HCT116 (cell line): Measurements from ENCODE around the gene C1orf174. TPM values are rescaled to one million over a fixed set of nuclear protein-coding genes. Genes with fewer than 3 reads are reported as not detected.

ENCODE experiments used
- ATAC-seq: fragments of 200-7000 bp; cut with Tn5 transposase; 2 replicates; pipeline ENCODE4 v1.9.1; 2020; ENCODE audit warnings: mild to moderate bottlenecking, moderate library complexity
- BruUV-seq: library from RNA; stranded (reverse); fragments of 400-500 nt; replicated peaks from 2 replicates; lab custom pipeline; 2021; lab: Mats Ljungman, UMichigan
- CTCF ChIA-PET: fragments of 300-600 bp; sonication (Branson Sonifier 250); formaldehyde crosslinking; loops from one replicate; lab custom pipeline; 2021; ENCODE audit warnings: antibody characterized with exemption; lab: Charles Lee
- POLR2A ChIA-PET: fragments of 300-600, 350-600 bp; sonication (Branson Sonifier 250); formaldehyde crosslinking; loops from one replicate; lab custom pipeline; 2021; ENCODE audit warnings: antibody characterized with exemption; lab: Charles Lee
- RAD21 ChIA-PET, 2 experiments: fragments of 300-600 bp; sonication (Branson Sonifier 250); formaldehyde crosslinking; loops; one replicate each; lab custom pipeline; 2023; ENCODE audit warnings: low total read pairs in 2 of 2; ENCODE audit not compliant: uncharacterized antibody in 2 of 2, unreplicated experiment in 2 of 2, low non-redundant PET in 1 of 2; lab: Charles Lee
- DNase-seq: peaks from one replicate; pipeline ENCODE4 v3.0.0-alpha.2; 2010; ENCODE audit warnings: low read depth, low spot score
- H2AFZ ChIP-seq: fragments of 200-600 bp; shearing (Covaris generic), sonication (generic); 2 replicates; pipeline ENCODE4 v1.6.1; 2017; ENCODE audit warnings: low read depth, mixed run types, mixed read lengths, antibody characterized with exemption, low read length; ENCODE audit not compliant: poor library complexity, severe bottlenecking
- H3K27ac ChIP-seq: 2 replicates; pipeline ENCODE4 v1.5.1; 2012; ENCODE audit warnings: low read depth, low read length
- H3K27me3 ChIP-seq: fragments of 200-600 bp; sonication (generic); 2 replicates; pipeline ENCODE4 v1.6.1; 2016; ENCODE audit warnings: mixed run types, low read length, mixed read lengths; ENCODE audit not compliant: insufficient read depth
- H3K36me3 ChIP-seq, 2 experiments: fragments of 200-500 bp in 1 of 2; fragments of 200-600 bp in 1 of 2; sonication (Bioruptor generic) in 1 of 2; sonication (generic) in 1 of 2; 2 replicates each; pipeline versions ENCODE4 v1.5.1 to v1.6.1; 2014 to 2016; ENCODE audit warnings: low read length in 2 of 2, inconsistent platforms in 1 of 2, mixed read lengths in 1 of 2, mixed run types in 1 of 2; ENCODE audit not compliant: insufficient read depth in 2 of 2, control insufficient read depth in 1 of 2
- H3K4me1 ChIP-seq, 2 experiments: fragments of 200-600 bp in 1 of 2; sonication (generic) in 1 of 2; 2 replicates each; pipeline versions ENCODE4 v1.5.1 to v1.6.1; 2012 to 2017; ENCODE audit warnings: low read length in 2 of 2, inconsistent platforms in 1 of 2, mild to moderate bottlenecking in 1 of 2, mixed read lengths in 1 of 2, mixed run types in 1 of 2, moderate library complexity in 1 of 2; ENCODE audit not compliant: insufficient read depth in 2 of 2, control insufficient read depth in 1 of 2
- H3K4me2 ChIP-seq: fragments of 200-600 bp; sonication (generic); 2 replicates; pipeline ENCODE4 v1.6.1; 2017; ENCODE audit warnings: mixed run types, low read length, mixed read lengths
- H3K4me3 ChIP-seq, 2 experiments: fragments of 200-600 bp in 1 of 2; sonication (generic) in 1 of 2; replicated peaks in 1 of 2; 2 replicates each; pipeline ENCODE4 v1.5.1; 2011 to 2016; ENCODE audit warnings: low read length in 2 of 2, control low read depth in 1 of 2, low read depth in 1 of 2, mild to moderate bottlenecking in 1 of 2, mixed read lengths in 1 of 2, mixed run types in 1 of 2
- H3K79me2 ChIP-seq: fragments of 200-600 bp; sonication (generic); 2 replicates; pipeline ENCODE4 v1.6.1; 2017; ENCODE audit warnings: mild to moderate bottlenecking, mixed run types, low read length, moderate library complexity, mixed read lengths; ENCODE audit not compliant: insufficient read depth
- H3K9ac ChIP-seq: fragments of 200-600 bp; sonication (generic); 2 replicates; pipeline ENCODE4 v1.6.1; 2016; ENCODE audit warnings: low read length, mixed read lengths
- H3K9me2 ChIP-seq: fragments of 200-600 bp; sonication (generic), shearing (Covaris generic); 2 replicates; pipeline ENCODE4 v1.6.1; 2017; ENCODE audit warnings: mixed run types, mild to moderate bottlenecking, moderate library complexity; ENCODE audit not compliant: insufficient read depth
- H3K9me3 ChIP-seq, 2 experiments: fragments of 200-500 bp in 1 of 2; fragments of 200-600 bp in 1 of 2; sonication (Bioruptor generic) in 1 of 2; sonication (generic) in 1 of 2; 2 replicates each; pipeline ENCODE4 v1.6.1; 2014 to 2017; ENCODE audit warnings: low read length in 2 of 2, mixed read lengths in 2 of 2, inconsistent platforms in 1 of 2, low read depth in 1 of 2, mild to moderate bottlenecking in 1 of 2, mixed run types in 1 of 2, moderate library complexity in 1 of 2; ENCODE audit not compliant: control insufficient read depth in 1 of 2, insufficient read depth in 1 of 2
- H4K20me1 ChIP-seq: fragments of 200-600 bp; sonication (generic), shearing (Covaris generic); 2 replicates; pipeline ENCODE4 v1.6.1; 2017; ENCODE audit warnings: mixed run types, mild to moderate bottlenecking, moderate library complexity; ENCODE audit not compliant: insufficient read depth
- CBX3 ChIP-seq: IDR thresholded peaks from 2 replicates; pipeline ENCODE4 v1.6.1; 2012; ENCODE audit warnings: low read depth
- EGR1 ChIP-seq: IDR thresholded peaks from 2 replicates; pipeline ENCODE4 v1.6.1; 2012; ENCODE audit warnings: low read depth
- ELF1 ChIP-seq: IDR thresholded peaks from 2 replicates; pipeline ENCODE4 v1.6.1; 2012; ENCODE audit warnings: low read depth, borderline replicate concordance
- EZH2 ChIP-seq: fragments of 200-600 bp; sonication (generic); IDR thresholded peaks from 2 replicates; pipeline ENCODE4 v1.6.1; 2017; ENCODE audit warnings: antibody characterized with exemption, mixed run types
- EZH2phosphoT487 ChIP-seq: fragments of 200-600 bp; IDR thresholded peaks from 2 replicates; pipeline ENCODE4 v1.6.1; 2018; ENCODE audit warnings: antibody characterized with exemption, borderline replicate concordance
- FOSL1 ChIP-seq: IDR thresholded peaks from 2 replicates; pipeline ENCODE4 v1.6.1; 2012; ENCODE audit warnings: low read depth
- JUND ChIP-seq: IDR thresholded peaks from 2 replicates; pipeline ENCODE4 v1.6.1; 2012
- POLR2A ChIP-seq: IDR thresholded peaks from 2 replicates; pipeline ENCODE4 v1.7.0; 2011; ENCODE audit warnings: borderline replicate concordance; ENCODE audit not compliant: insufficient read depth, insufficient read length; ENCODE audit errors: extremely low read depth
- SIN3A ChIP-seq: IDR thresholded peaks from 2 replicates; pipeline ENCODE4 v1.6.1; 2012; ENCODE audit warnings: low read depth
- TCF7L2 ChIP-seq: IDR thresholded peaks from 2 replicates; pipeline ENCODE4 v1.7.0; 2011; ENCODE audit warnings: borderline replicate concordance, inconsistent platforms; ENCODE audit not compliant: insufficient read depth, insufficient read length; ENCODE audit errors: extremely low read depth
- YY1 ChIP-seq: IDR thresholded peaks from 2 replicates; pipeline ENCODE4 v1.6.1; 2011; ENCODE audit warnings: low read length, low read depth, moderate library complexity, mild to moderate bottlenecking; ENCODE audit not compliant: insufficient replicate concordance; ENCODE audit errors: extremely low read depth
- ZFX ChIP-seq: fragments of 450-650 bp; IDR thresholded peaks from 2 replicates; pipeline ENCODE4 v1.6.1; 2017
- ZNF274 ChIP-seq: fragments of 200-500 bp; sonication (Bioruptor generic); IDR thresholded peaks from 2 replicates; pipeline ENCODE4 v1.6.1; 2014; ENCODE audit warnings: mild to moderate bottlenecking, low read depth, low read length, inconsistent platforms
- intact Hi-C: fragments of 100-400 bp; cut with micrococcal nuclease; formaldehyde crosslinking; loops from 2 replicates; pipeline ENCODE4 v1.10.0; 2022
- total RNA-seq: library from RNA; stranded (reverse); gene quantifications from one replicate; pipeline ENCODE4 v1.2.1, GENCODE V29; 2021; ENCODE audit not compliant: unreplicated experiment
- TF ChIP-seq, protein P1 (sequence below): IDR thresholded peaks from 2 replicates; pipeline ENCODE4 v1.6.1; 2012; ENCODE audit warnings: low read depth
- TF ChIP-seq, protein P2 (sequence below): IDR thresholded peaks from 2 replicates; pipeline ENCODE4 v1.6.1; 2012

The C1orf174 gene
- total RNA-seq, 1 experiment from 2014 or later = 33.7 TPM

GRCh38 chr1:3943806-3944577, 43.9 kb upstream of the C1orf174 start:
- TF ChIP-seq YY1 = no peak
- RAD21 ChIA-PET = no interaction called here

DNA sequence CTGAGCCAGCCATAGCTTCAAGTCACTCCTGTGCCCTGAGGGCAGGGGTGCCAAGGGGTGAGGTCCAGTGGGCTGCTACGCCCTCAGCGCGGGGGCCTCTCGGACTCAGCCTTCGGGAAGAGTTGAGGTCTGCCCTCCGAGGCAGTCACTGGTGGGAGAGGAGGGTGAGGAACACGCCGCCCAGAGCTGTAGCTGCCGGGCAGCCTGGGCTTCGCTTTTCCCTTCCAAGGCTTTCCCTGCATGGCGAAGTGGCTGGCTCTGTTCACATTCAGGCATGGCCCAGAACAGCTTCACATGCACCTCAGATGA, 43.0 kb upstream of the C1orf174 start:
- ChIA-PET CTCF (no interaction called here), RAD21 (no interaction called here), POLR2A (no interaction called here)
- Histone ChIP-seq H3K36me3 (no peaks in the 10 kb centered on the region), H4K20me1 (no peaks in the 10 kb centered on the region), H3K27me3 (no peaks in the 10 kb centered on the region), H3K4me1 (no peaks in the 10 kb centered on the region), H3K9me2 (no peaks in the 10 kb centered on the region), H3K4me3 (no peak overlapping the region), H3K79me2 (no peaks in the 10 kb centered on the region), H3K9me3 (no peaks in the 10 kb centered on the region), H3K4me2 (no peak overlapping the region), H2AFZ (no peak overlapping the region), H3K9ac (no peak overlapping the region), H3K27ac (no peak overlapping the region)
- DNase-seq (no peak), ATAC-seq (no peak)
- intact Hi-C loops = no loop called here
- no TSS peak for BruUV-seq
- TF ChIP-seq EGR1 = no peak
- TF ChIP-seq TCF7L2 = no peak
- no peak for TF ChIP-seq POLR2A
- no peak for TF ChIP-seq EZH2phosphoT487
- TF ChIP-seq ZFX = no peak
- TF ChIP-seq, protein P1, sequence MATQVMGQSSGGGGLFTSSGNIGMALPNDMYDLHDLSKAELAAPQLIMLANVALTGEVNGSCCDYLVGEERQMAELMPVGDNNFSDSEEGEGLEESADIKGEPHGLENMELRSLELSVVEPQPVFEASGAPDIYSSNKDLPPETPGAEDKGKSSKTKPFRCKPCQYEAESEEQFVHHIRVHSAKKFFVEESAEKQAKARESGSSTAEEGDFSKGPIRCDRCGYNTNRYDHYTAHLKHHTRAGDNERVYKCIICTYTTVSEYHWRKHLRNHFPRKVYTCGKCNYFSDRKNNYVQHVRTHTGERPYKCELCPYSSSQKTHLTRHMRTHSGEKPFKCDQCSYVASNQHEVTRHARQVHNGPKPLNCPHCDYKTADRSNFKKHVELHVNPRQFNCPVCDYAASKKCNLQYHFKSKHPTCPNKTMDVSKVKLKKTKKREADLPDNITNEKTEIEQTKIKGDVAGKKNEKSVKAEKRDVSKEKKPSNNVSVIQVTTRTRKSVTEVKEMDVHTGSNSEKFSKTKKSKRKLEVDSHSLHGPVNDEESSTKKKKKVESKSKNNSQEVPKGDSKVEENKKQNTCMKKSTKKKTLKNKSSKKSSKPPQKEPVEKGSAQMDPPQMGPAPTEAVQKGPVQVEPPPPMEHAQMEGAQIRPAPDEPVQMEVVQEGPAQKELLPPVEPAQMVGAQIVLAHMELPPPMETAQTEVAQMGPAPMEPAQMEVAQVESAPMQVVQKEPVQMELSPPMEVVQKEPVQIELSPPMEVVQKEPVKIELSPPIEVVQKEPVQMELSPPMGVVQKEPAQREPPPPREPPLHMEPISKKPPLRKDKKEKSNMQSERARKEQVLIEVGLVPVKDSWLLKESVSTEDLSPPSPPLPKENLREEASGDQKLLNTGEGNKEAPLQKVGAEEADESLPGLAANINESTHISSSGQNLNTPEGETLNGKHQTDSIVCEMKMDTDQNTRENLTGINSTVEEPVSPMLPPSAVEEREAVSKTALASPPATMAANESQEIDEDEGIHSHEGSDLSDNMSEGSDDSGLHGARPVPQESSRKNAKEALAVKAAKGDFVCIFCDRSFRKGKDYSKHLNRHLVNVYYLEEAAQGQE = no peak
- no peak for TF ChIP-seq ELF1
- no peak for TF ChIP-seq SIN3A
- TF ChIP-seq EZH2 = no peak
- TF ChIP-seq YY1 = no peak
- no peak for TF ChIP-seq JUND
- no peak for TF ChIP-seq CBX3
- TF ChIP-seq, protein P2, sequence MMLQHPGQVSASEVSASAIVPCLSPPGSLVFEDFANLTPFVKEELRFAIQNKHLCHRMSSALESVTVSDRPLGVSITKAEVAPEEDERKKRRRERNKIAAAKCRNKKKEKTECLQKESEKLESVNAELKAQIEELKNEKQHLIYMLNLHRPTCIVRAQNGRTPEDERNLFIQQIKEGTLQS = no peak
- TF ChIP-seq FOSL1 = no peak
- TF ChIP-seq ZNF274 = no peak

More at GRCh38 chr1:3943806-3944577, 43.9 kb upstream of the C1orf174 start:
- Histone ChIP-seq H2AFZ (no peak overlapping the region), H3K27ac (no peak overlapping the region), H3K4me1 (no peaks in the 10 kb centered on the region), H3K4me3 (no peak overlapping the region), H3K9ac (no peak overlapping the region), H3K9me3 (no peaks in the 10 kb centered on the region), H4K20me1 (no peaks in the 10 kb centered on the region), H3K4me2 (no peak overlapping the region), H3K36me3 (no peaks in the 10 kb centered on the region), H3K27me3 (0 out of 2 replicates have a peak, but pooled peaks cover under 1% of the 10 kb centered on the region), H3K9me2 (no peaks in the 10 kb centered on the region), H3K79me2 (no peaks in the 10 kb centered on the region)
- ATAC-seq (no peak), DNase-seq (no peak)
- BruUV-seq = no TSS peak
- CTCF ChIA-PET = no interaction called here
- POLR2A ChIA-PET = no interaction called here
- intact Hi-C loops = no loop called here
